NT2/D1 (cell line): ENCODE data around the gene PSKH1.

Source experiments
- SUZ12 ChIP-seq: IDR thresholded peaks from 2 replicates; pipeline ENCODE4 v1.6.1; 2011; ENCODE audit not compliant: insufficient read length, insufficient read depth; ENCODE audit errors: extremely low read depth
- YY1 ChIP-seq: IDR thresholded peaks from 2 replicates; pipeline ENCODE4 v1.6.1; 2011; ENCODE audit not compliant: insufficient read length, insufficient read depth
- ZNF274 ChIP-seq: IDR thresholded peaks from 2 replicates; pipeline ENCODE4 v1.6.1; 2011; ENCODE audit warnings: mild to moderate bottlenecking, low read depth, low read length

DNA sequence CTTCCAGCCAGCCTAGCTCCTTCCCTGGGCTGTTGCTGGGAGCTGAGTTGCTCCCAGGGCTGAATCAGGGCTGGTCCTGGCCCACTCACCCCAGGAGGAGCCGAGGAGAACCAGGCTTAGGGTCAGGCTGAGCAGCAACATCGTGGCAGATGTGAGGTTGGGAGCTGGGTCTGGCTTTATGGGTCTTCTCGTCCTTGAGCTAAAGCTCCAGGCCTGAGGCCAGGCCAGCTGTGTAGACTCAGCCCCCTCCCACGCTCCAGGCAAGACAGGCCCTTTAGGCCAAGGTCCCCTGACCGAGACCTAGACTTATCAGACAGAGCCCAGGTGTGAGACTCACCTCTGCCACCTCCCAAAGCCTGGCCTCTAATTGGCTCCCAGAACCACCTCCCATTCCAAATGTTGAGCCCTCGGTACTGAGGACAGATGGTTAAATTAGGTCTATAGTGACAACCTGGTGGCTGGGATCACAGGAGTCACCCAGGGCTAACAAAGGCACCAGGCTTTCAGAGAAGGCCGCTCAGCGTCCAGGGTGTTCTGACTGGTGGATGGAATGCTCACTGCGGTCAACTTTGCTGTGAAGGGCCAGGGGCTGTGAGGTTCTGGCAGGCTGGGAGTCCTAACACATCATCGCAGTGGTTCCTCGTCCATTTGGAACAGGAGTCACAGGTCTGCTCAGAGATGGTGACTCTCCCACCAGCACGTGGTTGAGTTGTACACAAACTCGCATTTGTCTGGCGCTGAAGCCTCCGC is 38.8 kb downstream of the PSKH1 start, which contains the start of gene CTRL:
- TF ChIP-seq ZNF274 (no peak), YY1 (no peak), SUZ12 (no peak)
